Tibial nerve (tissue), 4 donors: Measurements from ENCODE around the gene HEPHL1. TPM values are rescaled to one million over a fixed set of nuclear protein-coding genes. Genes with fewer than 3 reads are reported as not detected.
A peak's percentile ranks its signal among the peaks of the same experiment; 100 is the strongest.
"Not testable (repeated sequence)": the region's sequence is repeated elsewhere in the genome, so short reads cannot be mapped to it uniquely, and the experiment has no call there.

Experiments
- DNase-seq, 2 donors: peaks; one replicate each; pipeline ENCODE4 v3.0.0-alpha.2; 2019; ENCODE audit warnings: low spot score in 2 of 2
- H3K27ac ChIP-seq, 4 donors: fragments of 200-600 bp; sonication (generic) in 3 of 4; one replicate each; pipeline ENCODE4 v1.5.1; 2017 to 2019; ENCODE audit warnings: mild to moderate bottlenecking in 1 of 4
- H3K27me3 ChIP-seq, 2 donors: fragments of 200-600 bp; sonication (generic) in 1 of 2; one replicate each; pipeline versions ENCODE4 v1.5.1 to v1.6.0; 2017 to 2019
- H3K36me3 ChIP-seq, 3 donors: fragments of 200-600 bp; sonication (generic); one replicate each; pipeline ENCODE4 v1.5.1; 2018 to 2019
- H3K4me1 ChIP-seq, 4 donors: fragments of 200-600 bp; sonication (generic) in 3 of 4; one replicate each; pipeline ENCODE4 v1.5.1; 2017 to 2019
- H3K4me3 ChIP-seq, 4 donors: fragments of 200-600 bp; sonication (generic) in 3 of 4; one replicate each; pipeline ENCODE4 v1.5.1; 2017 to 2019; ENCODE audit warnings: mild to moderate bottlenecking in 1 of 4, moderate library complexity in 1 of 4
- H3K9me3 ChIP-seq, 4 donors: fragments of 200-600 bp; sonication (generic) in 3 of 4; one replicate each; pipeline ENCODE4 v1.5.1; 2017 to 2019
- CTCF ChIP-seq, 5 experiments: fragments of 200-600 bp in 3 of 5; fragments of 450-650 bp in 2 of 5; sonication (generic) in 3 of 5; IDR thresholded peaks; one replicate each; pipeline ENCODE4 v1.5.1; 2016 to 2019; ENCODE audit warnings: antibody characterized with exemption in 5 of 5, mild to moderate bottlenecking in 3 of 5, moderate library complexity in 2 of 5
- EP300 ChIP-seq, 2 donors: sonication (generic); formaldehyde crosslinking; IDR thresholded peaks; one replicate each; pipeline ENCODE4 v1.6.1; 2017; ENCODE audit warnings: antibody characterized with exemption in 2 of 2, mild to moderate bottlenecking in 1 of 2
- POLR2A ChIP-seq, 2 donors: fragments of 450-650 bp; IDR thresholded peaks; one replicate each; pipeline ENCODE4 v1.6.1; 2017; ENCODE audit warnings: antibody characterized with exemption in 2 of 2, mild to moderate bottlenecking in 2 of 2, moderate library complexity in 2 of 2
- WGBS, 2 donors: methylation state at CpG; one replicate each; pipeline ENCODE4 v1.1.5; 2018; 5-methylcytosine and 5-hydroxymethylcytosine counted together
- total RNA-seq, 4 donors: library from RNA; depleted of rRNA; stranded (reverse); fragments of >200 nt; gene quantifications; one replicate each; pipeline ENCODE4 v1.1.0, GENCODE V29; 2016

Gene HEPHL1
- total RNA-seq, 4 donors from 2014 or later: not detected

- TF ChIP-seq CTCF (IDR thresholded peaks at IDR 0.05): no peak
- Histone ChIP-seq H3K36me3 (no peaks in the 10 kb centered on the region), H3K4me3 (no peak overlapping the region), H3K9me3 (no peaks in the 10 kb centered on the region), H3K4me1 (no peaks in the 10 kb centered on the region), H3K27ac (no peak overlapping the region), H3K27me3 (no peaks in the 10 kb centered on the region)
- DNase-seq: no peak
Observed at GRCh38 chr11:94117871-94118270, 96.7 kb downstream of the HEPHL1 start.

- 79 to 84% methylated on average over 6 of the region's 6 CpGs for WGBS, 2 donors
- H3K36me3 ChIP-seq, DNase-seq, H3K27me3 ChIP-seq, H3K4me3 ChIP-seq, H3K9me3 ChIP-seq, H3K27ac ChIP-seq, H3K4me1 ChIP-seq: not testable (repeated sequence)
Observed at GRCh38 chr11:94119676-94120075, 98.5 kb downstream of the HEPHL1 start.

- not testable (repeated sequence) for H3K9me3 ChIP-seq, H3K27ac ChIP-seq, H3K4me1 ChIP-seq, H3K4me3 ChIP-seq, DNase-seq, H3K27me3 ChIP-seq, H3K36me3 ChIP-seq
- WGBS, 2 donors: 64 to 85% methylated on average over 2 of the region's 2 CpGs
Observed at GRCh38 chr11:94120516-94120915, 99.4 kb downstream of the HEPHL1 start.

GRCh38 chr11:94120946-94121345, 99.8 kb downstream of the HEPHL1 start:
- no peaks in the 10 kb centered on the region for H3K4me1 ChIP-seq
- no peaks in the 10 kb centered on the region for H3K27me3 ChIP-seq
- H3K27ac ChIP-seq: no peak overlapping the region
- H3K9me3 ChIP-seq: no peaks in the 10 kb centered on the region
- no peak for DNase-seq
- no peak overlapping the region for H3K4me3 ChIP-seq
- TF ChIP-seq CTCF (IDR thresholded peaks at IDR 0.05): no peak
- no peak for TF ChIP-seq EP300 (IDR thresholded peaks at IDR 0.05)
- TF ChIP-seq POLR2A (IDR thresholded peaks at IDR 0.05): no peak
- no peaks in the 10 kb centered on the region for H3K36me3 ChIP-seq
- 96 to 97% methylated on average over 6 of the region's 6 CpGs for WGBS, 2 donors

- Histone ChIP-seq H3K4me1 (peaks cover 0 to 21% (median 9%) of the 10 kb centered on the region in 4 donors), H3K9me3 (no peaks in the 10 kb centered on the region), H3K36me3 (no peaks in the 10 kb centered on the region), H3K27me3 (no peaks in the 10 kb centered on the region), H3K4me3 (no peak overlapping the region), H3K27ac (no peak overlapping the region)
- DNase-seq: no peak
- TF ChIP-seq POLR2A (IDR thresholded peaks at IDR 0.05) (no peak), CTCF (IDR thresholded peaks at IDR 0.05) (no peak), EP300 (IDR thresholded peaks at IDR 0.05) (no peak)
- WGBS, 2 donors: 88 to 92% methylated on average over 8 of the region's 8 CpGs
Observed at GRCh38 chr11:94125407-94126115, 104.4 kb downstream of the HEPHL1 start.

GRCh38 chr11:94127638-94128037, 106.5 kb downstream of the HEPHL1 start:
- H3K27me3 ChIP-seq: no peaks in the 10 kb centered on the region
- no peak for DNase-seq
- TF ChIP-seq POLR2A (IDR thresholded peaks at IDR 0.05): no peak
- no peak for TF ChIP-seq EP300 (IDR thresholded peaks at IDR 0.05)
- no peak for TF ChIP-seq CTCF (IDR thresholded peaks at IDR 0.05)

More at GRCh38 chr11:94127638-94128037, 106.5 kb downstream of the HEPHL1 start:
- Histone ChIP-seq H3K4me3 (peak overlapping the region in 3 of 4 donors; percentile 82 to 96 (median 89)), H3K9me3 (no peaks in the 10 kb centered on the region), H3K4me1 (peaks cover 0 to 42% (median 21%) of the 10 kb centered on the region in 4 donors), H3K36me3 (no peaks in the 10 kb centered on the region), H3K27ac (peak overlapping the region in 3 of 4 donors; percentile 82 to 98 (median 97))
